Upper lobe of right lung (tissue), 1 donor: Measurements from ENCODE around the gene CCT3. TPM values are rescaled to one million over a fixed set of nuclear protein-coding genes. Genes with fewer than 3 reads are reported as not detected.

ENCODE experiments used
- ATAC-seq: fragments of 200-7000 bp; cut with Tn5 transposase; one replicate; pipeline ENCODE4 v1.9.1; 2020; ENCODE audit warnings: mild to moderate bottlenecking, moderate library complexity
- DNase-seq: peaks from one replicate; pipeline ENCODE4 v3.0.0-alpha.2; 2020
- H3K27ac ChIP-seq: fragments of 200-600 bp; one replicate; pipeline ENCODE4 v1.8.0; 2022
- H3K27me3 ChIP-seq: fragments of 200-600 bp; one replicate; pipeline ENCODE4 v1.8.0; 2022; ENCODE audit warnings: mild to moderate bottlenecking
- H3K36me3 ChIP-seq: fragments of 200-600 bp; one replicate; pipeline ENCODE4 v1.8.0; 2022
- H3K4me1 ChIP-seq: fragments of 200-600 bp; one replicate; pipeline ENCODE4 v1.8.0; 2022
- H3K4me3 ChIP-seq: fragments of 200-600 bp; one replicate; pipeline ENCODE4 v1.8.0; 2022; ENCODE audit warnings: mild to moderate bottlenecking
- H3K9me3 ChIP-seq: fragments of 200-600 bp; one replicate; pipeline ENCODE4 v1.8.0; 2022
- intact Hi-C: fragments of 100-400 bp; cut with DNase I; formaldehyde crosslinking; loops from one replicate; pipeline ENCODE4 v1.11.0; 2022
- total RNA-seq: library from RNA; stranded (reverse); fragmentation: NEBNext Ultra II Directional; extraction: Animal tissue kit (Norgen Biotek cat#: 25700); gene quantifications from one replicate; pipeline ENCODE4 v1.2.1, GENCODE V29; 2021
- TF ChIP-seq, protein P1 (sequence below): fragments of 200-600 bp; IDR thresholded peaks from one replicate; pipeline ENCODE4 v1.8.0; 2022; ENCODE audit warnings: antibody characterized with exemption
- donor health status: DM: no; HTN: yes; CAD: no; lungs with severe emphysema.

The CCT3 gene
- total RNA-seq, 1 donor from 2014 or later, result 120 TPM

DNA sequence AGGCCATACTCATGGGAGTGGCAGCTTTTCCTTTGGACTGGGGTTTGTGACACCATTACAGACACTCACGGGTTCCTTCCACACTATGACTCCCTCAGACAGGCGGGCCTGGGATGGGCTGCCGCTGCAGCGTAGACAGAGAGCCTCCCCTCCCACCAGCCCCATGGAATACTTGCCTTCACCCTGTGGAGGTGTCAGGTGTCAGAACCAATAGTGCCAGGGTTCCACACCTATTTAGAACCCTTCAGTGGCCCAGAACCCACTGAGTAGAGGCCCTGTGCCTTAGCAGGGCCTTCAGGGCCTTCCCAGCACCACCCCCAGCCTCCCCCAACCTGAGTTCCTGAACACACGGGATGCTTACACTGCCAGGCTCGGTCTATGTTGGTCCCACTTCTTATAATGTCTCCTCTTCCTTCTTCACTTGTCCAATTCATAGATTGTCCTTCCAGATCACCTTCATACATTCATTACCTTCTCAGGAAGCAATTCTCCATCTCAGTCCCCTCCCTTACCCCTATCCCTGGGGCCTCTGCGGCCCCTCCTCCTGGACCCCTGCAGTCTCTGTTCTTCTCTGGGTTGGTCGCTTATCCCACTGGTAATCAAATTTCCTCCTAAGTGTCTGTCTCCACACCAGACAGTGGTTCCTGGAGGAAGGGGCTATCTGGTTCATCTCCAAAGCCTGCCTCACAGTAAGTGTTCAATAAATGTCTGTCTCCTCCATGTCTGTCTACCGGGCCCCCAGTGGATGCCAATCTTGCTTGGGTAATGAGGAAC is 29.5 kb upstream of the CCT3 start:
- H3K27me3 ChIP-seq, result peaks cover 15% of the 10 kb centered on the region

DNA sequence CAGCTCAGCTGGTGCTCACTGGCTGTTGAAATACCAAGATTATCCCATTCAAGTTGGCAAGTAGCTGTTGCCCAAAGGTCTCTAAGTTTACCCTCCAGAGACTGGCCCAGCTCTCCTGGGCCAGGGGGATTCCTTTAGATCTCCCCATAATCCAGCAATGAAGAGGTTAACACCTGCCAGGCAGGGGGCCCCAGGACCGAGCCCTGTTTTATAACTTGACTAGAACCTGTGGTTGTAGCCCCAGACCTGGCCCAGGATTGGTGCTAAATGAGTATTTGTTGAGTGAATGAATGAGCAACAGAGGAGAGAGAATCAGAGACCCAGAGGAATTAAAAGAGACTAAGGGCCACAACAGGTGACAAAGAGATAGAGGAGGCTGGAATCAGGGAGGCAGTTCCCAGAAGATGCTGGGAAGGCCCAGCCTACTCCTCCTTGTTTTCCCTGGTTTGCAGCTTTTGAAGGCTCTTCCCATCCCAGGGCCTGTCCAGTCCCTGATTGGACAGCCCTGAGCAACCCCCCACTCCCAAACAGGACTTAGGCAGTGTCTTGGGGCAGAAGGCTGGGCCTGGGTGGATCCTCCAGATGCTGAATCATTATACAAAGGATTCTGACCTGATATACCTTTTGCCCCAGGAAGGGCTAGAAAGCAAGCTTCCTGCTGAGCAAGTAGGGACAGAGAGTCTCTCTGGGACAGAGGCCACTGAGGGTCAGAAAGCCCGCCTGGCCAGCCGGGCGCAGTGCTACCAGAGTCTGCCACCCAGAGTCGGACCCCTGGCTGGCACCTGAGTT is 28.5 kb upstream of the CCT3 start:
- Histone ChIP-seq H3K4me1 (peaks cover 11% of the 10 kb centered on the region), H3K36me3 (no peaks in the 10 kb centered on the region), H3K9me3 (no peaks in the 10 kb centered on the region), H3K4me3 (no peak overlapping the region), H3K27ac (no peak overlapping the region), H3K27me3 (peaks cover 12% of the 10 kb centered on the region)
- intact Hi-C loops, result no loop called here
- TF ChIP-seq, protein P1, sequence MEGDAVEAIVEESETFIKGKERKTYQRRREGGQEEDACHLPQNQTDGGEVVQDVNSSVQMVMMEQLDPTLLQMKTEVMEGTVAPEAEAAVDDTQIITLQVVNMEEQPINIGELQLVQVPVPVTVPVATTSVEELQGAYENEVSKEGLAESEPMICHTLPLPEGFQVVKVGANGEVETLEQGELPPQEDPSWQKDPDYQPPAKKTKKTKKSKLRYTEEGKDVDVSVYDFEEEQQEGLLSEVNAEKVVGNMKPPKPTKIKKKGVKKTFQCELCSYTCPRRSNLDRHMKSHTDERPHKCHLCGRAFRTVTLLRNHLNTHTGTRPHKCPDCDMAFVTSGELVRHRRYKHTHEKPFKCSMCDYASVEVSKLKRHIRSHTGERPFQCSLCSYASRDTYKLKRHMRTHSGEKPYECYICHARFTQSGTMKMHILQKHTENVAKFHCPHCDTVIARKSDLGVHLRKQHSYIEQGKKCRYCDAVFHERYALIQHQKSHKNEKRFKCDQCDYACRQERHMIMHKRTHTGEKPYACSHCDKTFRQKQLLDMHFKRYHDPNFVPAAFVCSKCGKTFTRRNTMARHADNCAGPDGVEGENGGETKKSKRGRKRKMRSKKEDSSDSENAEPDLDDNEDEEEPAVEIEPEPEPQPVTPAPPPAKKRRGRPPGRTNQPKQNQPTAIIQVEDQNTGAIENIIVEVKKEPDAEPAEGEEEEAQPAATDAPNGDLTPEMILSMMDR, result no peak
- DNase-seq (no peak), ATAC-seq (no peak)

More for the DNA sequence above, 29.5 kb upstream of the CCT3 start:
- no peak overlapping the region for H3K4me3 ChIP-seq
- ATAC-seq, result no peak
- no peak overlapping the region for H3K27ac ChIP-seq
- peaks cover 11% of the 10 kb centered on the region for H3K4me1 ChIP-seq
- no peaks in the 10 kb centered on the region for H3K36me3 ChIP-seq
- intact Hi-C loops, result no loop called here
- H3K9me3 ChIP-seq, result no peaks in the 10 kb centered on the region
- no peak for DNase-seq
- TF ChIP-seq, protein P1, result no peak

DNA sequence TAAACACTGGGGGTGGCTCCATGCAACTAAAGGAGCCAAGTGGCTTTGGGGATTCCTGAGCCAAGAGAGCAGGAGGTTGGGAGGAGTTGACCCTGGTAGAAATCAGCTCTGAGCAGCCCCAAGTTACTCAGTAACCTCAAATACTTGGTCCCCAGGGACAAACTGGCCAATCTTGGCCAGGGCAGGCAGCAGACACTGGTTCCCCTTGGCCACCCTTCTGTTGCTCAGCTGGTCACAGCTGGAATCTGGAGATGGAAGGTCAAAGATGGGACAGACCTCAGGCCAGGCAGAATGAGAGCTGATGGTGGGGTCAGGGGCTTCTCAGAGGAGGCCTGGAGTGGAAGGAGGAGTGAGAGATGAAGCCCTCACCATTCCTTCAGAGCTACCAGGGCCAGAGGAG is 27.7 kb upstream of the CCT3 start:
- Histone ChIP-seq H3K4me1 (peaks cover 11% of the 10 kb centered on the region), H3K27me3 (peaks cover 9% of the 10 kb centered on the region), H3K9me3 (no peaks in the 10 kb centered on the region), H3K27ac (no peak overlapping the region), H3K4me3 (no peak overlapping the region), H3K36me3 (no peaks in the 10 kb centered on the region)
- ATAC-seq, result no peak
- TF ChIP-seq, protein P1, result no peak
- intact Hi-C loops, result no loop called here
- DNase-seq, result no peak

DNA sequence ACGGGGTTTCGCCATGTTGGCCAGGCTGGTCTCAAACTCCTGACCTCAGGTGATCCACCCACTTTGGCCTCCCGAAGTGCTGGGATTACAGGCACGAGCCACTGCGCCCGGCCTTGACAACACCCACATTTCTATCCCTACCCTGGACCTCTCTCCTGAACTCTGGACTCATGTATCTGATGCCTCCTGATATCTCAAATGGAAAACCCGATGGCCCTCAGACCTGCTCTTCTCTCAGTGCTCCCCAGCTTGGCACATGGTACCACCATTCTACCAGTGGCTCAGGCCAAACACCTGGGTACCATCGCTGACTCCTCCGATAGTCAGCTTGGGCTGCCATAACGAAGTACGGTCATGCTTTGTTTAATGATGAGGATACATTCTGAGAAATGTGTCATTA is 22.4 kb upstream of the CCT3 start:
- no peaks in the 10 kb centered on the region for H3K36me3 ChIP-seq
- H3K27me3 ChIP-seq, result peaks cover 11% of the 10 kb centered on the region
- intact Hi-C loops, result no loop called here

DNA sequence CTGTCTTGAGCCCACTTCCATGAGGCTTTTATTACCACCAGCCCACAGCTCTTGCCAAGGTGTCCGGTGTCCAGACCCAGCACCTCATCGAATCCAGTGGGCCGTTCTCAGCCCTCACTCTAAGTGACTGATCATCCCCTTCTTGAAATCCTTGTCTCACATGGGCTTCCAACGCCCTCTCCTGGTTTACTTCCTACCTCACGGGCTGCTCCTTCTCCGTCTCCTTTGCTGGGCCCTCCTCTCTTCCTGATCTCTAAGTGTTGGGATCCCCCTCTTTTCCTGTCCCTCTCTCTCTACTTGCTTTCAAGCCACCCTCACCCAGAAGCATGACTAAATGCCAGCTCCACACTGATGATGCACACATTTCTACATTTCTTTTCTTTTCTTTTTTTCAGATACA is 21.9 kb upstream of the CCT3 start:
- intact Hi-C loops, result no loop called here
- ATAC-seq, result no peak
- Histone ChIP-seq H3K4me1 (no peaks in the 10 kb centered on the region), H3K36me3 (no peaks in the 10 kb centered on the region), H3K4me3 (no peak overlapping the region), H3K27me3 (peaks cover 11% of the 10 kb centered on the region), H3K27ac (no peak overlapping the region), H3K9me3 (no peaks in the 10 kb centered on the region)
- TF ChIP-seq, protein P1, result no peak
- no peak for DNase-seq

More for the DNA sequence above, 22.4 kb upstream of the CCT3 start:
- no peak for DNase-seq
- no peaks in the 10 kb centered on the region for H3K4me1 ChIP-seq
- no peak overlapping the region for H3K27ac ChIP-seq
- H3K9me3 ChIP-seq, result no peaks in the 10 kb centered on the region
- ATAC-seq, result no peak
- TF ChIP-seq, protein P1, result no peak
- no peak overlapping the region for H3K4me3 ChIP-seq
